GM12865 (cell line): Measurements from ENCODE around the gene DPP6.

Source experiments
- DNase-seq: peaks from one replicate; pipeline ENCODE4 v3.0.0; 2010; ENCODE audit warnings: low read depth
- H3K4me3 ChIP-seq: 2 replicates; pipeline ENCODE4 v1.5.1; 2011; ENCODE audit warnings: mild to moderate bottlenecking, low read depth, low read length, control low read depth
- CTCF ChIP-seq: IDR thresholded peaks from 2 replicates; pipeline ENCODE4 v1.5.1; 2011; ENCODE audit warnings: low read length, control low read depth, low read depth, inconsistent platforms; ENCODE audit not compliant: insufficient read depth; ENCODE audit errors: missing control alignments

DPP6 gene

GRCh38 chr7:154441811-154442210 lies 389.6 kb downstream of the DPP6 start:
- no peak overlapping the region for H3K4me3 ChIP-seq
- no peak for TF ChIP-seq CTCF
- DNase-seq = no peak

- no peak for TF ChIP-seq CTCF
- no peak for DNase-seq
- H3K4me3 ChIP-seq = no peak overlapping the region
Measured at GRCh38 chr7:154442939-154443338, 390.7 kb downstream of the DPP6 start.

GRCh38 chr7:154450451-154450850 lies 398.3 kb downstream of the DPP6 start:
- DNase-seq = no peak
- H3K4me3 ChIP-seq = no peak overlapping the region
- TF ChIP-seq CTCF = no peak

- no peak for TF ChIP-seq CTCF
- no peak for DNase-seq
- H3K4me3 ChIP-seq = no peak overlapping the region
Measured at GRCh38 chr7:154451480-154452457, 399.6 kb downstream of the DPP6 start.

GRCh38 chr7:154463794-154464193 lies 411.6 kb downstream of the DPP6 start:
- no peak overlapping the region for H3K4me3 ChIP-seq
- no peak for DNase-seq
- TF ChIP-seq CTCF = no peak

GRCh38 chr7:154469652-154470051 lies 417.5 kb downstream of the DPP6 start:
- H3K4me3 ChIP-seq = no peak overlapping the region
- TF ChIP-seq CTCF = no peak
- no peak for DNase-seq
